Esophagus squamous epithelium (tissue), 5 donors: ENCODE measurements around the gene RNF166. TPM values are rescaled to one million over a fixed set of nuclear protein-coding genes. Genes with fewer than 3 reads are reported as not detected.

ENCODE experiments used
- DNase-seq: peaks from one replicate; lab custom pipeline; 2025; lab: John Stamatoyannopoulos, UW
- H3K27ac ChIP-seq, 4 donors: fragments of 200-600 bp; sonication (generic); one replicate each; pipeline ENCODE4 v1.5.1; 2016 to 2019; ENCODE audit warnings: mild to moderate bottlenecking in 1 of 4
- H3K27me3 ChIP-seq, 4 donors: fragments of 200-600 bp; sonication (generic); 1 replicate in 3 of 4; 2 replicates in 1 of 4; pipeline versions ENCODE4 v1.5.1 to v1.6.0; 2017 to 2021; ENCODE audit warnings: antibody characterized with exemption in 1 of 4
- H3K36me3 ChIP-seq, 3 donors: fragments of 200-600 bp; sonication (generic); one replicate each; pipeline ENCODE4 v1.5.1; 2016 to 2019
- H3K4me1 ChIP-seq, 3 donors: fragments of 200-600 bp; sonication (generic); one replicate each; pipeline ENCODE4 v1.5.1; 2017 to 2019
- H3K4me3 ChIP-seq, 4 donors: fragments of 200-600 bp; sonication (generic); 1 replicate in 3 of 4; 2 replicates in 1 of 4; pipeline ENCODE4 v1.5.1; 2016 to 2019; ENCODE audit warnings: mild to moderate bottlenecking in 2 of 4, moderate library complexity in 1 of 4
- H3K9me3 ChIP-seq, 3 donors: fragments of 200-600 bp; sonication (generic); one replicate each; pipeline ENCODE4 v1.5.1; 2016 to 2019
- CTCF ChIP-seq, 6 experiments: fragments of 450-650 bp in 4 of 6; fragments of 200-600 bp in 2 of 6; sonication (generic) in 2 of 6; IDR thresholded peaks; one replicate each; pipeline ENCODE4 v1.5.1; 2016 to 2019; ENCODE audit warnings: antibody characterized with exemption in 6 of 6, mild to moderate bottlenecking in 4 of 6, moderate library complexity in 4 of 6
- POLR2A ChIP-seq, 4 donors: fragments of 450-650 bp; IDR thresholded peaks; one replicate each; pipeline ENCODE4 v1.6.1; 2017; ENCODE audit warnings: antibody characterized with exemption in 4 of 4, mild to moderate bottlenecking in 4 of 4, moderate library complexity in 3 of 4
- WGBS, 2 donors: methylation state at CpG; one replicate each; pipeline ENCODE4 v1.1.5; 2018; 5-methylcytosine and 5-hydroxymethylcytosine counted together
- intact Hi-C: fragments of 100-400 bp; cut with DNase I; formaldehyde crosslinking; loops from one replicate; pipeline ENCODE4 v1.15.0; 2022
- total RNA-seq, 4 donors: library from RNA; depleted of rRNA; stranded (reverse); fragments of >200 nt; gene quantifications; one replicate each; pipeline ENCODE4 v1.1.0, GENCODE V29; 2016
- donor health status: DM: yes; HTN: yes; CAD: no.

The RNF166 gene
- total RNA-seq, 4 donors from 2014 or later = 7.1 to 16.8 (median 9.6) TPM

DNA sequence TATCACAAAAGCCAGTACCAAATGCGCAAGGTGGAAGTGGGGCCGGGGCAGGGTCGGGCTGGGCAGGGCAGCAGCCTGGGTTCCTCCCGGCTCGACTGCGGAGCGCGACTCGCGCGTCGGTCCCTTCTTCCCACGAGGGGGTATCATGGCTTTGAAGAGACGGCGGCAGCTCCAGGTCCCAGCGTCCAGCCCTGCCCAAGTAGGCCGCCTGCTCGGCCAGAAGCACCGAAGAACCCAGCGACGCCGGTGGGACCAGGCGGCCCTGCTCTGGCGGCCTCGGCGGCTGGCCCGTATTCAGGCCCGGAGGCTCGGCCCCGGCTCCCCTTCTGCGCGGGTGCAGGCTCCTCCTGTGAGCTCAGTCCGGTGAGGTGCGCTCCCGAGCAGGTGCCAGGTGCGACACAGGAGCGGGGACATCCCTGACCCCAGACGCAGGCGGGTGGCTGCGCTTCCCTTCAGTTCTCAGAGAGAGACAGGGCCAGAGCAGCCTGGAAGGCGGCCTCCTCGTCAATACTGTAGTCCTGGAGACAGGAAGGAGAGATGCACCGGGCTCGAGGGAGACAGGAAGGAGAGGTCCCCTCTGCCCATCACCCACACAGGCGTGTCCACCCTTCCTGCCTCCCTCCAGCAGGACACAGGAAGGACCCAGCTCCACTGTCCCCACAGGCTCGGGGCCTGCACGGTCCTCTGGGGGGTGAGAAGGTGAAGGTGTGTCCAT is 8.9 kb downstream of the RNF166 start:
- Histone ChIP-seq H3K4me1 (peaks cover 12 to 29% (median 12%) of the 10 kb centered on the region in 3 donors), H3K36me3 (peaks cover 10 to 54% (median 11%) of the 10 kb centered on the region in 3 donors), H3K27ac (no peak overlapping the region), H3K4me3 (no peak overlapping the region), H3K9me3 (no peaks in the 10 kb centered on the region), H3K27me3 (peaks cover 0 to 21% (median 0%) of the 10 kb centered on the region in 4 donors)
- 92 to 93% methylated on average over 12 to 23 of the region's 47 CpGs for WGBS, 2 donors
- TF ChIP-seq CTCF (IDR thresholded peaks at IDR 0.05) (no peak), POLR2A (IDR thresholded peaks at IDR 0.05) (no peak)
- intact Hi-C loops = no loop called here
- no peak for DNase-seq

DNA sequence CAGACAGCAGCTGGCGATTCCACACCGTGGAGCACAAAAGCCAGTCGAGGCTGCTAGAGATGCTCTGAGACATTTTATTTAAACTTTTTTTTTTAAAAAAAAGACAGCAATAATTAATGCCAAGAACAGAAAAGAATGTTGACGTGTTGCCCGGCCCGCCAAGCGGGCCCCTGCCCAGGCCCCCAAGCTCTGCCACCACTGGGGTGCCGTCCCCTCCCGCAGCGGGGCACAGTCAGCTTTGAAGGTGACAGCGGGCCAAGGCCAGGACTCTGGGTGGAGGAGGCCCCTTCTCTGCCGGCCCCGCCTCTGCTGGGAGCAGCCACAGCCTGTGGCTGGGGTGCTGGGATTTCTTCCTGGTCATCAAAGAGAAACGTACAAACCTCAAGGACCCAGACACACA is 9.8 kb downstream of the RNF166 start:
- peaks cover 15 to 29% (median 19%) of the 10 kb centered on the region in 3 donors for H3K4me1 ChIP-seq
- TF ChIP-seq CTCF (IDR thresholded peaks at IDR 0.05) = no peak
- TF ChIP-seq POLR2A (IDR thresholded peaks at IDR 0.05) = no peak
- WGBS, 2 donors = 85 to 87% methylated on average over 9 to 10 of the region's 14 CpGs

DNA sequence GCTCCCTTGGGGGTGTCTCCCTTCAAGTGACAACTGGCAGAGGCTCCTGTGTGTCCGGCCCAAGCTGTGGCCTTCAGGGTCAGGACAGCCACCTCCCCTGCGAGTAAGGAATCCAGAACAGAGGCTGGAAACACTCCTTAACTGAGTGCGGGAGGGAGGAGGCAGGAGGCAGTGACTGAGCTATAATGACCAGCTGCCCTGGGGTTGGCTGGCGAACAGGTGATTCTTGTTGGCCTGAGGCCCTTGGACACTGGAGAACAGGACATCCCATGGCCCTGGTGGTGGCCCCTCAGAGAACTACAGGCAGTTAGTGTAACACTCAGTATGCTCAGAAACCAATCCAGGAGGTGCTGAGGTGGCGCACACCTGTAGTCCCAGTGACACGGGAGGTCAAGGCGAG is 10.5 kb downstream of the RNF166 start:
- Histone ChIP-seq H3K27me3 (peaks cover 0 to 36% (median 0%) of the 10 kb centered on the region in 4 donors), H3K4me3 (no peak overlapping the region), H3K9me3 (no peaks in the 10 kb centered on the region), H3K36me3 (peaks cover 10 to 54% (median 11%) of the 10 kb centered on the region in 3 donors), H3K27ac (no peak overlapping the region), H3K4me1 (peaks cover 10 to 27% (median 18%) of the 10 kb centered on the region in 3 donors)
- WGBS, 2 donors = 86% methylated on average over 3 of the region's 7 CpGs; no CpG with 5 or more reads in 1 of the 2 donors
- no peak for DNase-seq
- intact Hi-C loops = no loop called here
- TF ChIP-seq POLR2A (IDR thresholded peaks at IDR 0.05) = no peak
- no peak for TF ChIP-seq CTCF (IDR thresholded peaks at IDR 0.05)

More for the DNA sequence above, 9.8 kb downstream of the RNF166 start:
- H3K9me3 ChIP-seq = no peaks in the 10 kb centered on the region
- DNase-seq = no peak
- H3K27ac ChIP-seq = no peak overlapping the region
- H3K36me3 ChIP-seq = peaks cover 10 to 54% (median 11%) of the 10 kb centered on the region in 3 donors
- intact Hi-C loops = no loop called here
- no peak overlapping the region for H3K4me3 ChIP-seq
- peaks cover 0 to 29% (median 0%) of the 10 kb centered on the region in 4 donors for H3K27me3 ChIP-seq

GRCh38 chr16:88695218-88695617 is 11.0 kb downstream of the RNF166 start:
- peaks cover 0 to 41% (median 0%) of the 10 kb centered on the region in 4 donors for H3K27me3 ChIP-seq
- H3K4me3 ChIP-seq = no peak overlapping the region
- DNase-seq = no peak
- intact Hi-C loops = no loop called here
- peaks cover 5 to 22% (median 14%) of the 10 kb centered on the region in 3 donors for H3K4me1 ChIP-seq
- H3K9me3 ChIP-seq = no peaks in the 10 kb centered on the region
- H3K36me3 ChIP-seq = peaks cover 10 to 49% (median 11%) of the 10 kb centered on the region in 3 donors
- WGBS, 2 donors = 20% methylated on average over 1 of the region's 15 CpGs; no CpG with 5 or more reads in 1 of the 2 donors
- TF ChIP-seq CTCF (IDR thresholded peaks at IDR 0.05) = no peak
- H3K27ac ChIP-seq = no peak overlapping the region
